ENCODE results near the gene ANKRD11.

The ANKRD11 gene

GRCh38 chr16:89323120-89323960, 167.0 kb downstream of the ANKRD11 start:
- no peak for DNase-seq

GRCh38 chr16:89322321-89323119, 167.8 kb downstream of the ANKRD11 start:
- DNase-seq = no peak

GRCh38 chr16:89320782-89321501, 169.4 kb downstream of the ANKRD11 start:
- no peak for DNase-seq

- DNase-seq = peak; percentile 49
These were observed 170.2 kb downstream of the ANKRD11 start for GRCh38 chr16:89319886-89320781.

- DNase-seq = no peak
These were observed 170.8 kb downstream of the ANKRD11 start for GRCh38 chr16:89319631-89319885.

- DNase-seq = no peak
These were observed 171.3 kb downstream of the ANKRD11 start for GRCh38 chr16:89318871-89319630.

GRCh38 chr16:89318430-89318758, 172.0 kb downstream of the ANKRD11 start:
- DNase-seq = no peak

GRCh38 chr16:89317729-89318429, 172.5 kb downstream of the ANKRD11 start:
- no peak for DNase-seq

- no peak for DNase-seq
These were observed 173.2 kb downstream of the ANKRD11 start for GRCh38 chr16:89317101-89317671.

- DNase-seq = no peak
These were observed 173.7 kb downstream of the ANKRD11 start for GRCh38 chr16:89316701-89317100.

GRCh38 chr16:89315791-89316581, 174.4 kb downstream of the ANKRD11 start:
- peak; percentile 65 for DNase-seq

- no peak for DNase-seq
These were observed 175.1 kb downstream of the ANKRD11 start for GRCh38 chr16:89315271-89315670.

- no peak for DNase-seq
These were observed 175.5 kb downstream of the ANKRD11 start for GRCh38 chr16:89314854-89315253.

GRCh38 chr16:89314357-89314756, 176.0 kb downstream of the ANKRD11 start:
- peak; percentile 44 for DNase-seq

GRCh38 chr16:89313583-89313982, 176.8 kb downstream of the ANKRD11 start:
- no peak for DNase-seq

- no peak for DNase-seq
These were observed 177.6 kb downstream of the ANKRD11 start for GRCh38 chr16:89312598-89313299.

- DNase-seq = peak; percentile 24
These were observed 178.2 kb downstream of the ANKRD11 start for GRCh38 chr16:89312194-89312593.

GRCh38 chr16:89311636-89312035, 178.7 kb downstream of the ANKRD11 start:
- DNase-seq = no peak

GRCh38 chr16:89309438-89310122, 180.8 kb downstream of the ANKRD11 start:
- no peak for DNase-seq
